Activated T-cell treated with anti-CD3 and anti-CD28 coated beads, Interleukin-2, amount 50 U/mL, for 4 hours (primary cell): Measurements from ENCODE around the gene HCFC1R1. TPM values are rescaled to one million over a fixed set of nuclear protein-coding genes. Genes with fewer than 3 reads are reported as not detected.
"Not testable (repeated sequence)": the region's sequence is repeated elsewhere in the genome, so short reads cannot be mapped to it uniquely, and the experiment has no call there.

Experiments used
- ATAC-seq, 2 donors: fragments of 200-7000 bp; cut with Tn5 transposase; one replicate each; pipeline ENCODE4 v1.10.0; 2021
- DNase-seq: peaks from one replicate; pipeline ENCODE4 v3.0.0-alpha.2; 2020
- H3K27me3 Mint-ChIP-seq: one replicate; pipeline ENCODE4 v1.8.0; 2021; ENCODE audit warnings: low read depth, mixed read lengths
- H3K36me3 Mint-ChIP-seq: one replicate; pipeline ENCODE4 v1.8.0; 2022; ENCODE audit warnings: mixed read lengths; ENCODE audit not compliant: insufficient read depth
- H3K4me1 Mint-ChIP-seq: one replicate; pipeline ENCODE4 v1.8.0; 2021; ENCODE audit warnings: low read depth, mixed read lengths
- H3K4me3 Mint-ChIP-seq: one replicate; pipeline ENCODE4 v1.8.0; 2021; ENCODE audit warnings: mild to moderate bottlenecking, moderate library complexity, mixed read lengths
- H3K9me3 Mint-ChIP-seq: one replicate; pipeline ENCODE4 v1.8.0; 2021; ENCODE audit warnings: mixed read lengths
- total RNA-seq, 3 donors: library from RNA; stranded (reverse); gene quantifications; one replicate each; pipeline ENCODE4 v1.2.1, GENCODE V29; 2021

HCFC1R1 gene
- 10 to 100 TPM; 32.7 to 36.9 (median 33.9) TPM for total RNA-seq

- peaks cover 48% of the 10 kb centered on the region for H3K4me1 Mint-ChIP-seq
- H3K36me3 Mint-ChIP-seq: peaks cover 13% of the 10 kb centered on the region
- DNase-seq (peak; percentile 93), ATAC-seq (peak; percentile 79 to 80)
- H3K9me3 Mint-ChIP-seq: no peaks in the 10 kb centered on the region
- H3K27me3 Mint-ChIP-seq: peaks cover 2% of the 10 kb centered on the region
- H3K4me3 Mint-ChIP-seq: peak within 1 kb of the TSS; percentile 87
Observed at GRCh38 chr16:3023669-3024478, at the start of gene HCFC1R1, which contains the start of gene THOC6. Gene HCFC1R1 (minus strand): TSS chr16:3023942. CDS start chr16:3023941, 1 bp downstream. Gene THOC6 (plus strand): TSS chr16:3024035. CDS start chr16:3024327, 292 bp downstream.

GRCh38 chr16:3073448-3073847 lies 49.7 kb upstream of the HCFC1R1 start:
- no peak for DNase-seq
- no peak for ATAC-seq
- Mint-ChIP-seq H3K27me3 (no peaks in the 10 kb centered on the region), H3K9me3 (peaks cover 7% of the 10 kb centered on the region), H3K4me3 (peak overlapping the region; percentile 67), H3K4me1 (peaks cover 86% of the 10 kb centered on the region), H3K36me3 (peaks cover 15% of the 10 kb centered on the region)

GRCh38 chr16:3072576-3073263 lies 49.0 kb upstream of the HCFC1R1 start:
- not testable (repeated sequence) for H3K4me3 Mint-ChIP-seq, H3K27me3 Mint-ChIP-seq, H3K9me3 Mint-ChIP-seq, DNase-seq
- ATAC-seq: peak; percentile 44 to 49
- H3K4me1 Mint-ChIP-seq: peaks cover 83% of the 10 kb centered on the region
- H3K36me3 Mint-ChIP-seq: peaks cover 16% of the 10 kb centered on the region

- not testable (repeated sequence) for ATAC-seq, H3K9me3 Mint-ChIP-seq, DNase-seq, H3K27me3 Mint-ChIP-seq
- Mint-ChIP-seq H3K36me3 (peaks cover 19% of the 10 kb centered on the region), H3K4me1 (peaks cover 82% of the 10 kb centered on the region), H3K4me3 (peak overlapping the region; percentile 60)
Observed at GRCh38 chr16:3072148-3072547, 48.4 kb upstream of the HCFC1R1 start.

GRCh38 chr16:3071655-3072054 lies 47.9 kb upstream of the HCFC1R1 start:
- H3K4me3 Mint-ChIP-seq: peak overlapping the region; percentile 60

GRCh38 chr16:3070608-3071111 lies 46.9 kb upstream of the HCFC1R1 start:
- no peak for ATAC-seq
- H3K27me3 Mint-ChIP-seq: no peaks in the 10 kb centered on the region
- H3K36me3 Mint-ChIP-seq: peaks cover 22% of the 10 kb centered on the region
- H3K4me1 Mint-ChIP-seq: peaks cover 68% of the 10 kb centered on the region
- H3K4me3 Mint-ChIP-seq: no peak overlapping the region
- H3K9me3 Mint-ChIP-seq: no peaks in the 10 kb centered on the region
- no peak for DNase-seq

More at GRCh38 chr16:3071655-3072054, 47.9 kb upstream of the HCFC1R1 start:
- peaks cover 77% of the 10 kb centered on the region for H3K4me1 Mint-ChIP-seq
- no peaks in the 10 kb centered on the region for H3K27me3 Mint-ChIP-seq
- DNase-seq: no peak
- H3K9me3 Mint-ChIP-seq: no peaks in the 10 kb centered on the region
- ATAC-seq: no peak
- H3K36me3 Mint-ChIP-seq: peaks cover 20% of the 10 kb centered on the region

- not testable (repeated sequence) for H3K4me3 Mint-ChIP-seq, H3K9me3 Mint-ChIP-seq, ATAC-seq, DNase-seq, H3K27me3 Mint-ChIP-seq
- peaks cover 24% of the 10 kb centered on the region for H3K36me3 Mint-ChIP-seq
- peaks cover 70% of the 10 kb centered on the region for H3K4me1 Mint-ChIP-seq
Observed at GRCh38 chr16:3069146-3069545, 45.4 kb upstream of the HCFC1R1 start.

- Mint-ChIP-seq H3K4me3 (peak overlapping the region; percentile 99), H3K4me1 (peaks cover 68% of the 10 kb centered on the region), H3K36me3 (peaks cover 24% of the 10 kb centered on the region), H3K9me3 (no peaks in the 10 kb centered on the region), H3K27me3 (no peaks in the 10 kb centered on the region)
- DNase-seq: no peak
- no peak for ATAC-seq
Observed at GRCh38 chr16:3068487-3068886, 44.7 kb upstream of the HCFC1R1 start.

- peak; percentile 11 to 19 for ATAC-seq
- Mint-ChIP-seq H3K9me3 (no peaks in the 10 kb centered on the region), H3K4me3 (peak overlapping the region; percentile 99), H3K4me1 (peaks cover 68% of the 10 kb centered on the region), H3K36me3 (peaks cover 24% of the 10 kb centered on the region), H3K27me3 (no peaks in the 10 kb centered on the region)
- no peak for DNase-seq
Observed at GRCh38 chr16:3066440-3066748, 42.7 kb upstream of the HCFC1R1 start.

GRCh38 chr16:3065742-3066439 lies 42.1 kb upstream of the HCFC1R1 start:
- DNase-seq (peak; percentile 32), ATAC-seq (peak; percentile 47 to 50)
- Mint-ChIP-seq H3K9me3 (no peaks in the 10 kb centered on the region), H3K4me1 (peaks cover 66% of the 10 kb centered on the region), H3K36me3 (peaks cover 24% of the 10 kb centered on the region), H3K27me3 (no peaks in the 10 kb centered on the region), H3K4me3 (peak overlapping the region; percentile 99)

GRCh38 chr16:3065069-3065741 lies 41.5 kb upstream of the HCFC1R1 start, which contains the start of gene IL32:
Gene IL32 (plus strand): TSS chr16:3065640. CDS start chr16:3065812, 172 bp downstream.
- DNase-seq: peak; percentile 68
- no peaks in the 10 kb centered on the region for H3K27me3 Mint-ChIP-seq
- peaks cover 23% of the 10 kb centered on the region for H3K36me3 Mint-ChIP-seq
- H3K4me3 Mint-ChIP-seq: peak within 1 kb of the TSS; percentile 99
- peaks cover 65% of the 10 kb centered on the region for H3K4me1 Mint-ChIP-seq
- H3K9me3 Mint-ChIP-seq: no peaks in the 10 kb centered on the region
- ATAC-seq: peak; percentile 47 to 54

GRCh38 chr16:3063625-3064386 lies 40.1 kb upstream of the HCFC1R1 start:
- no peaks in the 10 kb centered on the region for H3K9me3 Mint-ChIP-seq
- H3K27me3 Mint-ChIP-seq: no peaks in the 10 kb centered on the region
- no peak for ATAC-seq
- H3K4me3 Mint-ChIP-seq: peak overlapping the region; percentile 99
- no peak for DNase-seq
- peaks cover 62% of the 10 kb centered on the region for H3K4me1 Mint-ChIP-seq
- peaks cover 13% of the 10 kb centered on the region for H3K36me3 Mint-ChIP-seq

GRCh38 chr16:3062553-3062952 lies 38.8 kb upstream of the HCFC1R1 start:
- Mint-ChIP-seq H3K4me3 (no peak overlapping the region), H3K27me3 (no peaks in the 10 kb centered on the region), H3K4me1 (peaks cover 57% of the 10 kb centered on the region), H3K9me3 (no peaks in the 10 kb centered on the region), H3K36me3 (peaks cover 9% of the 10 kb centered on the region)
- no peak for DNase-seq
- ATAC-seq: no peak
